Suppressor macrophage treated with lipopolysaccharide for 4 hours (primary cell): ENCODE data around the gene DNASE1L1.
A peak's percentile ranks its signal among the peaks of the same experiment; 100 is the strongest.

Experiments used
- DNase-seq: peaks from one replicate; pipeline ENCODE4 v3.0.0-alpha.2; 2020

Gene DNASE1L1

GRCh38 chrX:154380787-154381186 is 28.3 kb downstream of the DNASE1L1 start:
- DNase-seq = no peak

- no peak for DNase-seq
Measured at GRCh38 chrX:154380153-154380552, 28.9 kb downstream of the DNASE1L1 start.

GRCh38 chrX:154379569-154379951 is 29.5 kb downstream of the DNASE1L1 start:
- no peak for DNase-seq

- DNase-seq = peak; percentile 97
Measured at GRCh38 chrX:154378799-154379568, 30.1 kb downstream of the DNASE1L1 start, which contains the start of gene EMD. Gene EMD (plus strand): TSS chrX:154379295. CDS start chrX:154379485, 190 bp downstream.

- peak; percentile 21 for DNase-seq
Measured at GRCh38 chrX:154378059-154378798, 30.8 kb downstream of the DNASE1L1 start.

DNA sequence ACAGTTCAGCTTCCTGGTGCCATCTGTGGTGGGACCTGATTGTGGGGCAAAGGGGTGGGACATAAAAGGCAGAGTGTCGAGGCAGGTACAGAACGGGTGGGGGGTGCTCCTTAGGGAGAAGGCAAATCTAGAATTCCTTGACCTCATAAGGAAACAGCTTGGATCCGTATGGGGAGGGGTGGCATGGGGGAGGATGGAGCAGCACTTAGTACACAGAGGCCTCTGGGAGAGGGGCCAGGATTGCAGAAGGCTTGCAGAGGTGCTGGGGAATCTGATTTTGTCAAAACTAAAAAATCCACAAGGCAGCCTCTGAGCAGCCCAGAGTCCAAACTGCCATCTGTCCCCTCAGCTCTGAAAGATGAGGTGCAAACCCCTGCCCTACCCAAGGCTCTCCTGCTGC is 32.3 kb downstream of the DNASE1L1 start:
- DNase-seq = no peak

DNA sequence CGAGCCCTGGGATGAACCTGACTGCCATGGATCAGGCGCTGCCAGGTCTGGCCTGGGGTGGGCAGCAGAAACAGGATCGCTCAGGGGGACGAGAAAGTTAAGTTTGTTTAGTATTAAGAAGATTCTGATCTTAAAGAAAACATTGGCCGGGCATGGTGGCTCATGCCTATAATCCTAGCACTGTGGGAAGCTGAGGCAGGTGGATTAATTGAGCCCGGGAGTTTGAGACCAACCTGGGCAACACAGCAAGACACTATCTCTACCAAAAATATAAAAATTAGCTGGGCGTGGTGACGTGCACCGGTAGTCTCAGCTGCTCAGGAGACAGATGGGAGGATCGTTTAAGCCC is 33.9 kb downstream of the DNASE1L1 start:
- no peak for DNase-seq

DNA sequence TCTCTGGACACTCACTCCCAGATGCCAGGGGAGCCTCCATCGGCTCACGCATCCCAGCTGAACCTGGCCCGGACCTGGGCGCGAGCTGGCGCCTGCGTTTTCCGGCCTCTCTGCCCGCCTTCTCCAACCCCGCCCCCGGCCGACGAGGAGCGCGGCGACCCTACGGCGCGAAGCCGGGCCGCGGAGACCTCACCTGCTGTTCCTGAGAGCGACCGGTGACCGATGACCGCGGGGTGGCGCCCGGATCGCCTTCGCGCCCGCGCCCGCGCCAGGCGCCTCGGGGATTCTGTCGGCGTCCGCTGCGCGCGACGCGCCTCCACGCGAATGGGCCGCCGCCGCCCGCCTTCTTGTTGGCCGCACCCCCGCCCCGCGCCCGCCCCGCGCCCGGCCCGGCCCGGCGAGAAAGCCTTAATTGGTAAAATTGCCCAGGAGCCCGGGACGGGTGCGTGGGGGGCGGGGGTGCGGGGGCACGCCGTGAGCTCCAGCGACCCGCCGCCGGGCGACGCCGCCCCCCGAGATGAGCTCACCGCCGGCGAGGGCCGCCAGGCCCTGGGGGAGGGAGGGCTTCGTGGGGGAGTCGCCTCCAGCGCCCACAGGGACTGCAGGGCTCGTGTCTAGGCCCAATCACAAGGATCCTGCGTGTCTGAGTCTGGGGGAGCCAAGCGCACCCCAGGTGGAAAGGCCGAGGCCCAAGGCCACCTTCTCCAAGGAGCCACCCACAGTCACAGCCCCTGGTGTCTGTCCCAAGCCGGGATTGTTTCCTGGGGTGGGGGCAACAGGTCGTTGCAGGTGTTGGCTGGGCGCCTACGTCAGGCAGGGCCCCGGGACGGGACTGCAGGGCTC is 34.5 kb downstream of the DNASE1L1 start, which contains the start of gene FLNA:
FLNA (minus strand) TSS at position 322 of the 843 bp plus-strand sequence. CDS start 3,389 bp downstream, outside the sequence.
- DNase-seq = peak; percentile 34

DNA sequence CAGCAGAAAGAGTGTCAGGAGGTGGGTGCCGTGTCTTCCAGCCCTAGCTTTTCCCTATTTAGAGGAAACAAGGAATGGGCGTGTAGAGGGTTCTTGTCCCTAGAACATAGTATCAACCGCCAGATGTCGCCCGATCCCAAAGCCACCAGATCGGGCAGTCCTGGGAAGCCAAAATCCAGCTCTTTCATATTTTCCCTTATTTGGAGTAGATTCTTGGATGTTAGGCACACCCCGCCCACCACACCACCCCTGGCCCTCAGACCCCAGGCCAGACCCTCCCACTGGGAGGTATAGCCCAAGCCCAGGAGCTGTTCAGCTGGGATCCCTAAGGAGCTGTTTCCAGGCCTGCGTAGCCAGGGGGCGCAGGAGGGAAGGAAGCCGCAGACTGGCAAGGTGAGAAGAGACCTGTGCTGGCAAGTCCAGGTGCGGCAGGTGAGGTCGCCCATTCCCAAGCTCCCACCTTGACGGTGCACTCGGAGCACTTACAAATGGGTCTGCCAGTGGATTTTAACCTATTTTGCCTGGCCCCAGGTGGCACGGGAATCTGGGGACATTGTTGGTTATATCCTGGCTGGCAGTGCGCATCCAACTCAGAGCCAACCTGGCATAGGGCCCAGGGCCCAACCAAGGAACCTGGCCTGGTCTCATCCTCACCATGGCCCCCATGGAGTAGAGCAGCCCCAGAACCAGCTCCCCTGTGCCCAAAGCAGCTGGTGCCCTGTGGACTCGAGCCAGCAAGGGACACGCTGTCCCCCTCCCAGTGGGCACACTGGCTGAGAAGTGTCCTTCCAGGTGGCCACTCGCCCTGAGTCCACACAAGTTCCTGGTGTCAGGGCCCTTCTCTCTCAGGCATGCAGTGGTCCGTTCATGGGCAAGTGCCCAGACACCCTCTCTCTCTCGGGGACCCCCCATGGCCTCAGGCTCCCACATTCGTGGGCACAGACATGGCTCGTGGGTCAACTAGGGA is 35.4 kb downstream of the DNASE1L1 start:
- peak; percentile 64 for DNase-seq

DNA sequence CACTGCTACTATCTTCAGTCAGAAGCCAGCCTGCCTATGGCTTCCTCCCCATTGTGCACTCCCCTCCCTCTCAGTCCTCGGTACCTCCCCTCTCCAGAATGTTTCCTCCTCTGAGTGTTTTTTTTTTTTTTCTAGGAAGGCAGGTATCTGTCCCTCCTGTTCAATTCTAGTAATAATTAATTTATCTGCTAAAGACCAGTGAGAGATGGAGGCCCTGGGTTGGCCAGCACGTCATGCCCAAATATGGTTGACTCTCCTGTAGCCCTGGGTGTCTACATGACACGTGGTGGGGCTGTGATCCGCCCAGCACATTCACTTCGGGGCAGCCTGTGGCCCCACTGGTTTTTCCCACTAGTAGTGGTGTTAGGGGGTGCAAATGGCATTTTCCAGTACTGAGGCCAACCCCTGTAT is 36.4 kb downstream of the DNASE1L1 start:
- DNase-seq = no peak

GRCh38 chrX:154371789-154372300 is 37.2 kb downstream of the DNASE1L1 start:
- DNase-seq = no peak

DNA sequence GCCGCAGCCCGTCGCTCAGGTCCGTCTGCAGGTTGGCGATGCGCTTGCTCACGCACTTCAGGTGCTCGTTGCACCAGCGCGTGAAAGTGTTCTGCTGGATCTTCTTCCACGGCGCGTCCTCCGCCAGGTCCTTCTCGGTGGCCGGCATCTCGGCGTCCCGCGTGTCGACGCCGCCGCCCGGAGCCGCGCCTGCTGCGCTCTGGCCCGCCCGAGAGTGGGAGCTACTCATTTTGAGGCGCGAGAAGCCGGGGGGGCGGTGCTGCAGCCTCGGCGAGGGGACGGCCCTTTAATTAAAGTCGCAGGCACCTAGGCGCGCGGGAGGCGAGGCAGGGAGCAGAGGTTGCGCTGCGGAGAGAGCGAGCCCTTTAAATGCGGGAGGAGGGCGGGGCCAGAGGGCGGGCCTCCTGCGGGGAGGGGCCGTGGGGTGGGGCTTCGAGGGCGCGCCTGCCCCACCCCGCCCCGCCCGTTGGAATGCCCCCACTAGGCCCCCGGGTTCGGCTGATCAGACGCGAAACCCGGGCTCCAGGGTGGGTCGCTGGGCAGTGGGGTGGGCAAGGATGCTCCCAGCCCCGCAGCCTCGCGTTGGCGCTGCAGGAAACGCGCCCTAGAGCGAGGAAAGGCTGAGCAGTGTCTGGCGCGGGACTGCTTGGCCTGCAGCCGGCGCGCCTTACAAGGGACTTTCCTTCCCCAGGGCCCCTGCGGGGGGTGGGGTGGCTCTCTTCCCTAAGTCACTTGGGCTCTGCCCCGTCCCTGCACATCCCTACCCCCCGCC is 37.9 kb downstream of the DNASE1L1 start:
- DNase-seq = peak; percentile 95

DNA sequence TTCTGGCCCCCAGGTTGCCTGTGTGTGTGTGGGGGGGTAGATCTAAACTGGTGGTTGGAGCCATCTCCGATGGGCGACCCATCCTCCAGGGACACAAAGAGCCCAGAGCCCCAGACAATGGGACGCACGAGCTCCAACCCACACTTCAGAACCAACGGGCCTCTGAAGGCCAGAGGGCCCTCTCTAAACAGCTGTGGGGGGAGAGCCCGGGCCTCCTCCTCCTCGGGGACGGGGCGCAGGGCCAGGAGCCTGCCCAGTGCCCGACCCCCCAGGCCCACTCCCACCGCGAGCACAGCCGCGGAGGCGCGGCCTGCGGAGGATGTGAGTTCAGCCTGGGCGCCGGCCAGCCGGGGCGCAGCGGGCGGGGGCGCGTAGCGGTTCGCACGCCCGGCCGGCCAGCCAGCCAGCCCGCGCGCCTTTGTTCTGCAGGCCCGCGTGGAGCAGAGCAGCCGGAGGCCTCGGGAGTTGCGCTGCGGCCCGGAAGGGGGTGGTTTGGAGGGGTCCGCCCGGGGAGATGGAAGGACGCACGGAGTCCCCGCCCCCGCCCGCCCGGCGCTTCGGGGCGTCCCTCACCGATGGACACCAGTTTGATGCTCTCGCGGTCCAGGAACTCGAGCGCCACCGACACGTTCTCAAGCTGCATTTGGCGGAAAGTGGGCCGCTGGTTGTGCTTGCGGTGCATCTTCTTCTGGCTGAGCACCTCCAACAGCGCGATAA is 38.6 kb downstream of the DNASE1L1 start:
- DNase-seq = no peak

DNA sequence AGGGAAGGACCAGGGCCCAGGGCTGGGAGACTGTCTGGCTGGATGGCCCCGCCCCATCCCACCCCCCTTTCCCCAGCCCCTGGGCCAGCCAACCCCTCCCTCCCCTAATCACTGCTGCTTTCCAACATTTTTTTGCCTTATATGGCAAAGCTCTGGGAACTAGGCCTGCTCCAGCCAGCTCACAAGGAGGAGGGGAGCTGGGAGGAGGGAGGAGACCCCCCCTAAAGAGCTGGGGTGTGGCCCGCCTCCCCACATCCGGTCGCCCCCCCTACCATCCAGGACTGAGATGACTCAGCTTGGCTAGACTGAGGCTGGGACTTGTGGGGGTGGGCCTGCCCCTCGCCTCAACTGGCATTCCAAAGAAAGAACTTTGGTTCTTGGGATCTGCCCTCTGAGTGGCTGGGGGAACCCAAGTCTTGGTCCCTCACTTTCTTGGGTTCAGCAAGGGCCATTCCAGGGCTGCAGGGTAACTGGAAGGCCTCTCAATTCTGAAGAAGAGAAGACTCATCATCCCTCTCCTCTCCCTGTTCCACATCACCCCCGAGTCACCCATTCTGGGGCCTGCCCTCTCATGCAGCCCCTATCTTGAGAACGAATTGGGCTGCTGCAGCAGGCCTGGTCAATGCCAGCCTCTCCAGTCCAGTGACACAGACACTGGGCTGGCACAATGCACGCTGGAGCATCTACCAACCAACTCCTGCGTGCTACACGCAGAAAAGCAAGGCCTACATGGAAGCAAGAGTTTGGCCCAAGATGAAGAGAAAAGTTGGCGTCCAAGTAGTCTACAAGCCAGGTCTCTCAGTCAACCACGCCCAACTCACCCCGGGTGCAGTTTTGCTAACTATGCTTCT is 39.4 kb downstream of the DNASE1L1 start:
- peak; percentile 71 for DNase-seq

DNA sequence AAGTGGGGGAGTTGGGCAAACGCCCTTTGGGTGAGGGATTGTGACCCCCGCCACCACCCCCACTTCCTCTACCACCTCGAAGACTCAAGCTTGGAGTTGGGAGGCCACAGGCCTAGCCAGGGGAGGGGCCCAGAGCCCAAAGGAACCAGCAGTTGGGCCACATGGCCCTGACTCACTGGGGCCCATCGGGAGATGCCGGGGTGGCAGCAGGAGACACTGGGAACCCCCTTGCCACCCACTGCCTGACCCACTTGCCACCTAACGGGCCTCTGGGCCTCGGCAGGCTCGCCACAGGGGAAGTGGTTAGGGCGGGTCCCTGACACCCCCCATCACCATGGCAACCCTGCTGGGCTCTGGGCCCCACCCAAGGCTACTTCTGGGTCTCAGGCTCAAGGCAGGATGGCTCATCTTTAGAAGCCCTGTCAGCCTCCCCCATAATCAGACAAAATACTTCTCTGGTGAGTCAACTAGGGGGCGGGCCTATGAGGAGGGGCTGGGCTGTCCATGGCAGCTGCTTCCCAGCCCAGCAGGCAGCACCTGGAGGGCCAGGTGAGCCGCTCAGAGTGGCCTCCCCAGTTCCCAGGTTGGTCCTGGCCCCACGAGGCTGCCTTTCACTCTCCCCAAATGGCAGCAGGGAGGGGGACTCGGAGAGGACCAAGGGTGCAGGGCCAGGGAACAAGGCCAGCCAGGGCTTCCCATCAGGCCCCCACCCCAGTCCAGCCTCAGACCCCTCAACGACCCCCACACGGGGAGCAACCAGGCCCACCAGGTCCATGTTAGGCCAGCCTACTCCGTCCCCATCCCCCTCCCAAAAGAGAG is 40.2 kb downstream of the DNASE1L1 start:
- DNase-seq = peak; percentile 98

- no peak for DNase-seq
Measured at GRCh38 chrX:154367474-154368308, 41.4 kb downstream of the DNASE1L1 start.

GRCh38 chrX:154366666-154367055 is 42.4 kb downstream of the DNASE1L1 start:
- no peak for DNase-seq
